Measurements from ENCODE around the gene PHKA1.
"Not testable (repeated sequence)": the region's sequence is repeated elsewhere in the genome, so short reads cannot be mapped to it uniquely, and the experiment has no call there.

PHKA1 gene

DNA sequence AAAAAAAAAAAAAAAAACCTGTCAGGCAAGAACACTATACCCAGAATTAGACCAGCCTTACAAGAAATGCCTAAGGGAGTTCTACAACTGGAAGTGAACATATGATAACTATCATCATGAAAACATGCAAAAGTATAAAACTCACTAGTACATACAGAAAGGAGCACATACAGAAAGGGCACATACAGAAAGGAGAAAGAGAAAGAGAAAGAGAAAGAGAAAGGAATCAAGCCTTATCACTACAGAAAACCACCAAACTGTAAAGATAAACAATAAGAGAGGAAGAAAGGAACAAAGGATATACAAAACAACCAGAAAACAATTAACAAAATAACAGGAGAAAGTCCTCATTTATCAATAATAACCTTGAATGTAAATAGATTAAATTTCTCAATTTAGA is 50.4 kb downstream of the PHKA1 start:
- no peak for DNase-seq

DNA sequence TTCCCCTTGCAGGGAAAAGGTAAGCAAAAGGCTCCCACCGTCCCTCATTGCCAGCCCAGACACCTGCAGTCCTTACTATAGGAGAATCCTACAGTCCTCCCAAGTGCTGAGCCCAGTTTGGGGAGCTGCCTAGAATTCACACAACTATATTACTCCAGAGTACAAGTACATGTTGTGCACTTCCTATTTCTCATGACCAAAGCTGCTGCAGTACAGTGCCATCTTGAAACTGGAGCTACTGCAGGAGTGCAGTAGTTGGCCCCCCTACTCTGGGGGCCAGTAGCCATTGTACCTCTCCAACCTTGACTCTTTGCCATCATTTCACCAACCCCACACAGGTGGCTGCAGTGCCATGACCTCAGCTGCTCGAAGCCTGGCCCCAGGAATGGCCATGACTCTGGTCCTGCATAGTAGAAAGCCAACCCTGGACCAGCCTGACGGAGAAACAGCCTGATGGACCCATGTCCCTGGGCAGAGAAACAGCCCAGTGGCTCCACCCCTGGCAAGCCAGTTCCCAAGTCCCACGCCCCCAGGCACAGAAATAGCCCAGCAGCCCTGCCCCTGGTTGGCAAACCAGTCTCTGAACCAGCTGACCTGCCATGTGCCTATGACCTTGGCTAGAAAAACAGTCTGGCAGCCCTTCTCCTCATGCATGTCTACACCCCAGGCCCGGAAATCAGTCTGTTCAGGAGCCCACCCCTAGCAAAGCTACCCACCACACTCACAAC is 51.9 kb downstream of the PHKA1 start:
- no peak for DNase-seq

DNA sequence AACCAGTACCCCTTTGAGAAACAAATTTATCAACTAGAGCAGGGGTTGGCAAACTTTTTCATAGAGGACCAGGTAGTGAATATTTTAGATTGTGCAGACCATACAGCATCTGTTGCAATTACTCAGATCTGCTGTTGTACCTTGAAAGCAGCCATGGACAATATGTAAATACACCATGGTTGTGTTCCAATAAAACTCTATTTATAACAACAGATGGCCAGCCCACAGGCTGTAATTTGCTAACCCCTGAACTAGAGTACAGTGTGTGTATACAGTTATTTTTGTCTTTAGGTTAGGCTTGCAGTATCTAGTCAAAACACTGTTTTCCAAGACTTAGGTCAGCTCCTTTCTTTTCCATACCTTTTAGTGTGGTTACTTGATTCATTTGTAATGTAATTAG is 54.4 kb downstream of the PHKA1 start:
- DNase-seq = no peak

DNA sequence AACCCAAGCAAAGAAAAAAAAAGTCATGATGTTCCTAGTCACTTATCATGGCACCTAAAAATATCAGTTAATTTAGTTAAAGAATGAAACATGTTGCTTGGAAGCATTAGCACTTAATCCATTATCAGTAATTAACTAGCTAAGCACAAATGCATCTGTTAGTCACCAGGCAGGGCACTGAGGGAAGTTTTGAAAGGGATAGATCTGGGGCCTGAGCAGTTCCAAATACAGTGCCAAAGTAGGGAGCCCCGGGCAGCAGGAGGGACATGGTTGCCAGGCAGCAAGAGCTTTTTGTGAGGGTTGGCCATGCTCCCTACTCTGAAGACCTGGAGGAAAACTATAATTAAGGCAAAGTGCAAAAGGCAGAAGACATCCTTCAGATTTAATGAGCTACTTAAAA is 62.0 kb downstream of the PHKA1 start:
- no peak for DNase-seq

DNA sequence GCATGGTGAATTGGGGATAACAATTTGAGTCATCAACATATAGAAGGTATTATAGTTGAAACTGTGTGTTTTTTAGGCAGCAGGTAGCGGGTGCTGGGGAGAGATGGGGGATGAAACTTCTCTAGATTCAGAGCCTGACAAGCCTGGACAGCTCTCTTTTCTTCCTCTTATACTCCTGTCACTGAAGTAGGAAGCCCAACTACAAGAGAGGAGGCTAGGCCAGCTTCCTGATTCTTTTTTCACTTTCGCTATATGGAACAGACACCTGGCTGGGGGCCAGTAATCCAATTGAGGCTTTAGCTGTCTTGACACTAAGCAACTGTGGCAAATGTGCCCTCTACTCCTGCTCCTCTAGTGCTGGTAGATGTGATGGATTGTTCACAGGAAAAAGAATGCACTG is 69.2 kb downstream of the PHKA1 start:
- DNase-seq = no peak

DNA sequence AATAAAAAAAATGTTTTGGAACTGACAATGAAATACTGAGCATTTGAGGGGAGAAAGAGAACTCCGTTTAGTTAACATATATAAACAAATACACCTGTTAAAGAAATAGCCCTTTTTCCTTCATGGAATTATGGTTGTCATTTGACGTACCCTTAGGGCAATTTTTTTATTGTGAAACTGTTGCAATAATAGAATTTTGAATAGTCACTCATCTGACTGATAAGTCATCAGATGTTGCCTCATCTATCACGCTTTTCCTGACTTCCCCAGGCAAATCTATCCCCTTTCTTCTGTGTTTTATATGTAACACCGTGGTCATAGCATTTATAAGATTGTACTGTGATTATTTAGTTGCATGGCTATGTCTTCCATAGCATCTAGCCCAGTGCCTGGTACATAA is 72.5 kb downstream of the PHKA1 start:
- DNase-seq = no peak

DNA sequence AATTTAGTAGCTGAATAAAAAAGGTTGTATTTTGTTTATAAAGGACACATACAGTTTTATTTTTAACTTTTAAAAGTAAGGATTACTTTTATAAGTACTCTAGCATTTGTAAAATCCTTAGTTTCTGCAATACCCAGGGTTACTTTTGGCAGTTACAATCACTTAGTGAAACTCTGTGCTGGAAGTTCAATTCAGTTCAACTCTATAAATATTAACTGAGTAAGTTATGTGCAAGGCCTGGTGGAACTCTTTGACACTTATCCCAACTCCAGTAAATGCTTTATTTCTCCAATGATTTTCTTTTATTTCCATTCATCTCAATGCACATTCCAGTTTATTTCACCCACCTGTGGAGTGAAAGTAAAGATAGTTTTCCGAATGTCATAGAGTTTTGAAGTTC is 78.2 kb downstream of the PHKA1 start:
- DNase-seq = no peak

DNA sequence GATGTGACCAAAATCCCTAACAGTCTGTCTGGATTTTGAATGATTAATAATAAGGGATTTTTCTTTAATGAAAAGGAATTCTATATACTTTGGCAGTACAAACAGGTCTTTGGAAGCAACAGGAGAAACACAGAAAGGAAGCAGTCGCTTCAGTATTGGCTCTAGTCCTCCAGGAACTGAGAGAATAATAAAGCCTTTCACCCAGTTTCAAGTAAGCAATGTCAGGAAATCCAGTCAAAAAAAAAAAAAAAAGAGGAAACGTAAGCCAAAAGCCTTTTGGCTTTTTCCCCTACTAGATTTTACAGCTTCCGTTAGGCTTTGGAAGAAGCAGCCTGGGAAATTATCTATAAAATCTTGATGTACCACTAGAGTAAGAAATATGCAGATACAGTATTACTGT is 79.8 kb downstream of the PHKA1 start:
- DNase-seq = no peak

DNA sequence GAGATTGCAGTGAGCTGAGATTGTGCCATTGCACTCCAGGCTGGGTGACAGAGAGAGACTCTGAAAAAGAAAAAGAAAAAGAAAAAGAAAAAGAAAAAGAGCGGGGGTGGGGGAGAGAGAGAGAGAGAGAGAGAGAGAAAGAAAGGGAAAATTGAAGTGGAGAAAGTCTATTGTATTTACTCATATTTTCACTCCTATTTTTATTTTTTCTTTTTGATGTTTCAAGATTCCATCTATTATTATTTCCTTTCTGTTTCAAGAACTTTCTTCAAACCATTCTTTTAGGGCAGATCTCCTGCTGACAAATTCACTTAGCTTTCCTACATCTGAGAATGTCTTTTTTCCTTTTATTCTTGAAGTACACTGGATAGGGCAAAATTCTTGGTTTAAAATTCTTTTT is 83.9 kb downstream of the PHKA1 start:
- no peak for DNase-seq

DNA sequence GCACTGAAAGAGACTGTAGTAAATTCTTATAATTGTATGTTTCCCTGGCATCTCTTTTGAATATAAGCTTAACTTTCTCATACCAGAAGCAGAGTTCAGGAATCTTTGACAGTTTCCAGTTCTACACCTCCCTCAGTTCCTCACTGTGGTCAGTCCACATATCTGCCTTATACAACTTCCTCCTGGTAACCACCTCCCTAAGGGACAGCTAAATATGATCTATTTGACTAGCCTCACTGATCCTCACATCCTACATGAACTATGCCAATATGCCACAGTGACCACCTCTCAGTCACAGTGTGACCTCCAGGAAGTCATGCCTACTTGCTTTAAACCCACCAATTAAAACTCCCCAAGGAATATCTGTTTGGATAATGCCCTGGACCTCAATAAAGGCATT is 89.9 kb downstream of the PHKA1 start:
- no peak for DNase-seq

DNA sequence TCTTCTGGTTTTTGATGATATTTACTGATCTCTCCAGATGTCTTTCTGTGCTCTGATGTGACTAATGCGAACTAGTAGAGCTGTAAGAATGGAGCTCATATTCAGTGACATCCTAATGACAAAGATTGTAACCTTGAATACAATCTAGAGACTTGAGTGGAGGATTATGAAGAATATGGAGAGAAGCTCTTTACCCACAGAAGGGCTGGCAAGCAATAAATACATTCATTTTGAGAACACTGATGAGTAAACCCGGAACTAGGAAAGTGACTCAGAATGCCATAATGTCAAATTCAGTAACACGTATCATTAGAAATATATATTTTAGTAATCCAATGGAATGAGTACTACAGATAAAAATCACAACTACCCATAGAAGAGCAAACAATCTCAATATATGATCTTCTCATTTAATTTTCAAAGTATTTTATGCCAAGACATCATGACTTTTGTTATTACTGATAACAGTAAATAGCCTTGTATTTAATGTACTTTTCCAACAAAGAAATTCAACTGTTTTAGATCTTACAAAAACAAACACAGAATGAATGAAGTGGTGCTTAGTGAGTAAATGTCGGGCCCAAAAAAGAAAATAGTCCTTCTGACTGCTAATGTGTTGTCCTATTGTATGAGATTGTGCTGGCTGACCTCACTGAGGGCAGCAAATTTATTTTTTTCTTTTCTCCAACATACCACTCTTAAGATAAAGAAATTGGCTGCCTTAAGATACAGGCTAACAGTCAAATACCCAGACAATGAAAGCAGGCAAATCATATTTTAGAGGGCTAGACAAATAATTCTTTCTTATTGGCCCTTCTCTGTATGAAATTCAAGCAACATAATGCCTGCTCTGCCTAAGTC is 92.3 kb downstream of the PHKA1 start:
- DNase-seq = no peak

DNA sequence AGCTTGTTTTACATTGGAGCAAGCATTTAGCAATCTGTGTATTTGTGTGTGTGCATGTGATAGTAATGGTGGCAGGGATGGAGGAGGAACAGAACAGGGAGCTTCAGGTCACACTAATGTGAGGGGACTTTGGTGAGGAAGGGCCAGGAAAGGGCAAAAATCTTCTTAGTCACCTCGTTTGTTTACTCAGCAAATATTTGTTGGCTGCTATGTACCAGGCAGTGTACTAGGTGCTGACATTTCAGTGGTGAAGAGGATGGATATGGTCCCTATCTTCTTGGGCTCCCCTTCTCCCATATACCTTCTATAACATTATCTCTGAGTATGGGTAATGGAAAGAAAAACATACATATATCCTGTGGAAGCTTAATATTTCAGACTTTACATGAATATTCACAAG is 92.9 kb downstream of the PHKA1 start:
- DNase-seq = no peak

DNA sequence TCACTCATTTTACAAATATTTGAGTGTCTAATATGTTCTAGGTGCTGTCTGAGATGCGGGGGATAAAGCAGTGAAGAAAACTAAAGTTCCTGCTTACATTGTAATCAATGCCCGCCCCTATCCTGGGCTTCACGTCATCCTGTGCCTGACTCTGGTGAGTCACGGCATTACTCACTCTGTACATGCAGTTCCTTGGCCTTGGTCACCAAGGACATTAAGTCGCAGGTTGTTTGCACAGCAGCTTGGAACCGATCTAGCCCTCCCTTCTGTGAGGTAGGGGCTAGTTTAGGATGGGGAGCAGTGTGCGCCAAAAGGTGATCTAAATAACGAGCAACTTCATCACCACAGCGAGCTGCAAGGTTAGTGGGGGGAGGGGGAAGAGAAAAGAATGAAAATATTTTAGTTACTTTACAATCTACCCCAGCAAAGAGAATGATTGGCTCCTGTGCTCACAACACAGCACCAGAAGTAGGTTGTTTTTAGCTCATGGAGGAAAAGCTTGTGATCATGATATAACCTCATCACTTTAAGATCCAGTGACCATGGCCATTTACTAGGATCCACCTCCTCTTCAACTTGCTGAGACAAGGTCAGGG is 93.5 kb downstream of the PHKA1 start:
- DNase-seq = no peak

DNA sequence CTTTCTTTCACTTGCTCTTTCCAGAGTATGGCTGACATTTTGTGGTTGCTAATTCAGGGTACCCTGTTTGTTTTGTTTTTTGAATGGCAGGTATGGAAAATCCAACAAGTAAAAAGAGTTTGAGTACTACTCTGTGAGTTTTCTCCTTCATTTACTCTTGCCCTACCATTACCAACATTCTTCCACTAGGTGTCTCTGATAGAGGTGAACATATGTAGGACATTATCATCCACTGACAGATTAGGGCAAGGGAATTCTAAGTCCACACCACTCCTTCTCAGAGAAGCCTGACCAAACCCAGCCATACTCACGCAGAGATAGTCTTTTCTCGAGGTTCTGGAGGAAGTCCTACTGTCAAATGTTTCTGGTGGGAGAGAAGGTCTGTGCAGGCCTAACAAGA is 104.8 kb downstream of the PHKA1 start:
- no peak for DNase-seq

DNA sequence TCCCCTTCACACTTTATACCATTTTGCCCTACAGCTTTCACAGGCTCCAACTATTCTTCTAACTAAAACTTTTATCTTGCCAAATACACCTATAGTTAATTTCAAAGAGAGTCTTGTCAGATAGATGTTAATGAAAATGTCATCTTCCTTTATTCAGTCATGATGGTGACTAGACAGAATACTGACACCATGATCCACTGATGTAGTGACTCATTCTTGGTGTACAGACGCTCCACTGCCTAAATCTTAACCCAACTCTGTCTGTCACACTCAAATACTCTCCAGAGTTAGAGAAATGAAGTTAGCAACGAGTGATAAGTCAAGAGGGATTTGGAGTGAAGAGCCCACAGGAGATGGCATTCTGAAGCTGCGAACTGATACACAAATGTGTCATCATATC is 109.4 kb downstream of the PHKA1 start:
- no peak for DNase-seq

DNA sequence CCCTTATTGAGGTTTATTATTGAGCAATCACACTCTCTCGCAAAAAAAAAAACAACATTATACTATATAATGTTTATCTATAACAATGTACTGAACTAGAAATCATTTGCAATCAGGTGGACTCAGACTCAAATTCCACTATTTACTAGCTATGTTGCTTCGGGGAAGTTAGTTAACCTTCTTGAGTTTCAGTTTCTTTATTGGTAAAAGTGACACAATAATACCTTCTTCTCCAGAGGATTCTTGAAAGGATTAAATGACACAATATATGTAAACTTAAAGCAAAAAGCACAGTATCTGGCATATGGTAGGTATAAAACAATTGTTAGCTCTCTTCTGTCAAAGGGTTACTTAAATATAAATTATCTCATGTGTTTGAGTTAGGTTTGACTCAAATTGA is 110.0 kb downstream of the PHKA1 start:
- DNase-seq = no peak

DNA sequence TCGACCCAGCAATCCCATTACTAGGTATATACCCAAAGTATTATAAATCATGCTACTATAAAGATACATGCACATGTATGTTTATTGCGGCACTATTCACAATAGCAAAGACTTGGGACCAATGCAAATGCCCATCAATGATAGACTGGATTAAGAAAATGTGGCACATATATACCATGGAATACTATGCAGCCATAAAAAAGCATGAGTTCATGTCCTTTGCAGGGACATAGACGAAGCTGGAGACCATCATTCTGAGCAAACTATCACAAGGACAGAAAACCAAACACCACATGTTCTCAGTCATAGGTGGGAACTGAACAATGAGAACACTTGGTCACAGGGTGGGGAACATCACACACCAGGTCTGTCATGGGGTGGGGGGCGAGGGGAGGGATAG is 123.1 kb downstream of the PHKA1 start:
- not testable (repeated sequence) for DNase-seq

DNA sequence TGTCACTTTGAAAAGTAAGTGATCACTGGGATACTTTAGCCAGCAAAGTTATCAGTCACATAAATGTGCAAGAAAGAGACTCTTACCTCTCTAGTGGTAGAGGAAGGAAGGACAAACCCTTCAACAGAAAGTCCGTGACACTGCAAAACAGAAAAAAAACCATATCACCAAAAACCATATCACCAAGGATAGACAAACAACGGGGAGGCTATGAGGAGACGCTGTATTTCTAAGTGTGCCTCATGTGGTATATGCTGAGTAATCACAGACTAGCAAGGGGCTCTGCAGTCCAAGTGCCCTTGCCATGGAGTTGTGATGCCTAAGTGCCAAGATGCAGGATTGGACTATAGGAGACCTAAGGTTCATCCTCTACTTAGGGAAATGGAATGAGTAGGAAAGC is 129.9 kb downstream of the PHKA1 start:
- no peak for DNase-seq

DNA sequence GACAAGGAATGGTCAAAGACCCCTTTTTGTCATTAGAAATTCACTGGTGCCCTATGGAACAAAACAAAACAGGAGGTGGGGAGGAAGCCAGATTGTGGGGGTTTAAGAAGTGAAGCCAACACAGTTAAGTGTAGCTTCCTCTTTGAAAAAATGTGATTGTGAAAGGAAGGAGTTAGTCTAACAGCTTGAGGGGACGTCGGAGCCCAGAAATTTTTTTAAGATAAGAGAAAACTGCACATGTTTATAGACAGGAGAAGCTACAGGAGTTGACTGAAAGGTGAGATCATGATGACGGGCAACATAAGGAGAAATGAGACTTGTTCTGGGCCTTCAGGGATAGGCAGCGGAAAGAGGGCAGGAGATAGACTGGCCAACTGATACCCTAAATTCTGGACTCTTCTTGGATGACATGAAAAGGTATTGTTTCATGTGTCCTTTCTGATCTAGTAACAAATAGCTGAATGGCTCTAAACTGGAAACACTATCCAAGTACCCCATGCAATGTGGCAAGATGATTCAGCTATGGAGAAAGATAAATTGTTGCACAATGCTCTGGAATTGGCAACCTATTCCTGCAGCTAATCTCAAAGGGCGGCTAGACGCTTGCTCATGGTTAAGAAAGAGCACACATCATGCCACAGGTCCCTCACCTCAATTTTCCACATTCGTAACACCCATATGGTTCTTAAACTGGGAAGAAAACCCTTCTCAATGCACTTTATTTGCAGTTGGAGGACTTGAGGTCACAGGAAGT is 137.8 kb downstream of the PHKA1 start:
- DNase-seq = no peak

DNA sequence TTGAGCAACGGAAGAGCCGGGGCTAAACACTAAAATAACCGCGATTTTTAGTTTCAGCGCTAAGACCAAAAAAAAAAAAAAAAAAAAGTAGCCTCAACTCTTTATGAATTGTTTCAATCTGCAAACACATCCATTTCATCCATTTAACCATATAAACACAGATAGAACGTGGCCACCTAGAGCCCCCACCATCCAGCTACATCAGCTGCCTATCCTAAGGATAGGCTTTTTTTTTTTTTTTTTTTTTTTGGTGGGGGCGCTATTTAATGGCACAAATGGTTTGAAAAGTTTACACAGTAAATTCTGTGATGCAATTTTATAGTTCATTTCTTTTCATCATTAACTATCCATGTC is 141.0 kb downstream of the PHKA1 start:
- no peak for DNase-seq

DNA sequence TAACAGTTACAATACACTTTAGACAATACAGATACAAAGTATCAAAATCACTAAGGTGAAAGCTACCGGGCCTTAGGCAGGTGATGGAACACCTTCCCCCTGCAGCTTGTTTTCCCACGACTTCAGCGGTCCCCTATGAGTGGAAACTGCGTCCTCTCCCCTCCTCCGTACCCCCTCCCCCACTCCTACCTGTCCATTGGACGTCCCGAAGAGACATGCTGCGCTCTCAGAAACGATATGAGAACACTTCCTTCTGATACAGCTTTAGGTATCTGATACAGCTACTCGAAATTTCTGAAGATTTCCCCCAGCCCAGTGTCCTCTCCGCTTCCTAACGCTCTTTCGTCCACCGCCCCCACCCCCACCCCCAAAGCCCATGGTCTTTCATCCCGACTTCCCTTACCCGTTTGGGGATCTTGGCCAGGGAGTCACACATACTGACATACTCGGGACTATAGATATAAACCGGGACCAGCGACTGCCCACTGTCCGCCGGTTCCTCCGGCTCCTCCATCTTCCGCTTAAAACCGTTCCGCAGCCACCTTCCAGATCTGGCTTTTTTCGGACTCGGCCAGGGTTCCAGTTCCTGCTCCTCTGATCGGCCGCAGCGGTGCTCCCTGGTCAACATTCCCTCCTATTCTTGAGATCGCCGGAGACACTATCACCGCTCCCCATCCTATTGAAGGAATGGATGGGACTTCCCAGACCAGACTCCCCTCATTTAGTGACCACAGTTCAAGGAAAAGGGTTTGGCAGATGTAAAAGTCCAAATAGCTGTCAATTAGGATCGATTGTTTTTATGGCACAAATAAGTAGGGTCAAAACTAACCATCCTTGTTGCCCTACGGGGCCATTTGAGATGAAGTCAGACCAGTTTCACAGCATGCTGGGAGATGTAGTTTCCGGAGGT is 141.6 kb downstream of the PHKA1 start, which contains the start of gene HDAC8:
HDAC8 (minus strand) TSS at position 596 of the 910 bp plus-strand sequence; CDS start at position 514, 82 bp downstream.
- DNase-seq = peak; percentile 77

DNA sequence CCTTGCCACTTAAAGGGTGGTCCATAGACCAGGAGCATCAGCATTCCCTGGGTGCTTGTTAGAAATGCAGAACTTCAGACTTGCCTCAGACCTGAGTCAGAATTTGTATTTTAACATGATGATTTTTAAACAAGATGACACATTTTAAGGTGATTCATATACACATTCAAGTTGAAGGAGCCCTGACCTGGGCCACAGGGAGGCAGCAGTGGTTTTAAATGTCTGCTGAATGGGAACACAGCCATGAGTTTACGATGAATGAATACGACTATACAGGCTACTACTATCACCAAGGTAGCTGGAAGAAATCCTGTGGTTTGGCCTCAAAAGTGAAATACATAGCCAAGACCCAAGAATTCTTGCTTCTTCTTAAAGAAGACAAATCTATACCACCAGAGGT is 144.3 kb downstream of the PHKA1 start:
- DNase-seq = no peak
